ENCODE results near the gene CRACR2A. TPM values are rescaled to one million over a fixed set of nuclear protein-coding genes. Genes with fewer than 3 reads are reported as not detected.

Gene CRACR2A
- total RNA-seq, 1 experiment from 2014 or later: 0.92 TPM

- no peak for ATAC-seq
- ChIA-PET POLR2A (no interaction called here), CTCF (no interaction called here)
- intact Hi-C loops (cut with micrococcal nuclease; ENCODE audit: unreplicated experiment) (no loop called here), in situ Hi-C loops (cut with HindIII; ENCODE audit: low pct_unique_long_range_greater_than_20kb, low sequenced_read_pairs) (no loop called here)
- Histone ChIP-seq H3K27ac (ENCODE audit: low read length) (no peak overlapping the region), H3K4me3 (ENCODE audit: low read depth in 2 of 2, low read length in 2 of 2) (no peak overlapping the region), H3K27me3 (ENCODE audit: control insufficient read depth, insufficient read depth, low read length) (peaks cover 4% of the 10 kb centered on the region; the same call in 1 of the 2 replicates), H3K9me3 (ENCODE audit: control insufficient read depth, insufficient read depth, low read depth, low read length) (no peaks in the 10 kb centered on the region), H3K36me3 (ENCODE audit: control insufficient read depth, insufficient read depth, low read length) (no peaks in the 10 kb centered on the region), H3K4me1 (ENCODE audit: control insufficient read depth, insufficient read depth, low read length) (no peaks in the 10 kb centered on the region)
- BruUV-seq (replicated peaks): no TSS peak
- DNase-seq (ENCODE audit: low read depth, low spot score): no peak
- TF ChIP-seq CTCF (IDR thresholded peaks at IDR 0.05) (no peak), REST (IDR thresholded peaks at IDR 0.05; ENCODE audit: insufficient read depth in 1 of 2, low read depth in 2 of 2, low read length in 1 of 2) (no peak), POLR2AphosphoS5 (IDR thresholded peaks at IDR 0.05; ENCODE audit: low read depth, low read length) (no peak), TCF7L2 (IDR thresholded peaks at IDR 0.05; ENCODE audit: low read depth, low read length) (no peak), SIN3A (IDR thresholded peaks at IDR 0.05; ENCODE audit: borderline replicate concordance, insufficient read depth, low read depth, low read length) (no peak)
Observed at GRCh38 chr12:3607039-3607720, 145.7 kb downstream of the CRACR2A start.

- no peaks in the 10 kb centered on the region for H3K4me1 ChIP-seq (ENCODE audit: control insufficient read depth, insufficient read depth, low read length)
- ATAC-seq (no peak), DNase-seq (ENCODE audit: low read depth, low spot score) (no peak)
- no peaks in the 10 kb centered on the region for H3K36me3 ChIP-seq (ENCODE audit: control insufficient read depth, insufficient read depth, low read length)
- no TSS peak for BruUV-seq (replicated peaks)
- H3K9me3 ChIP-seq (ENCODE audit: control insufficient read depth, insufficient read depth, low read depth, low read length): no peaks in the 10 kb centered on the region
- POLR2A ChIA-PET: no interaction called here
- H3K27ac ChIP-seq (ENCODE audit: low read length): no peak overlapping the region
- H3K27me3 ChIP-seq (ENCODE audit: control insufficient read depth, insufficient read depth, low read length): peaks cover 4% of the 10 kb centered on the region; the same call in 1 of the 2 replicates
- CTCF ChIA-PET: no interaction called here
- TF ChIP-seq SIN3A (IDR thresholded peaks at IDR 0.05; ENCODE audit: borderline replicate concordance, insufficient read depth, low read depth, low read length): no peak
- no peak for TF ChIP-seq TCF7L2 (IDR thresholded peaks at IDR 0.05; ENCODE audit: low read depth, low read length)
- TF ChIP-seq CTCF (IDR thresholded peaks at IDR 0.05): no peak
- no peak for TF ChIP-seq POLR2AphosphoS5 (IDR thresholded peaks at IDR 0.05; ENCODE audit: low read depth, low read length)
- TF ChIP-seq REST (IDR thresholded peaks at IDR 0.05; ENCODE audit: insufficient read depth in 1 of 2, low read depth in 2 of 2, low read length in 1 of 2): no peak
- in situ Hi-C loops (cut with HindIII; ENCODE audit: low pct_unique_long_range_greater_than_20kb, low sequenced_read_pairs): no loop called here
- intact Hi-C loops (cut with micrococcal nuclease; ENCODE audit: unreplicated experiment): no loop called here
- H3K4me3 ChIP-seq (ENCODE audit: low read depth in 2 of 2, low read length in 2 of 2): no peak overlapping the region
Observed at GRCh38 chr12:3606128-3606527, 146.8 kb downstream of the CRACR2A start.

All from Panc1 (cell line).